HFF-Myc (cell line): Measurements from ENCODE around the gene FZR1.

Source experiments
- DNase-seq: peaks from one replicate; pipeline ENCODE4 v3.0.0-alpha.2; 2011; ENCODE audit warnings: low read depth; ENCODE audit errors: extremely low read depth
- H3K4me3 ChIP-seq: replicated peaks from 2 replicates; pipeline ENCODE4 v1.5.1; 2011; ENCODE audit warnings: low read depth, mild to moderate bottlenecking, control low read depth, low read length
- CTCF ChIP-seq: IDR thresholded peaks from 2 replicates; pipeline ENCODE4 v1.5.1; 2012; ENCODE audit warnings: mild to moderate bottlenecking, low read depth, low read length, control low read depth; ENCODE audit errors: missing control alignments

Gene FZR1

GRCh38 chr19:3533033-3533432 lies 26.9 kb downstream of the FZR1 start:
- no peak for DNase-seq
- no peak overlapping the region for H3K4me3 ChIP-seq
- no peak for TF ChIP-seq CTCF

- no peak for DNase-seq
- TF ChIP-seq CTCF: no peak
Measured at GRCh38 chr19:3533563-3534216, 27.6 kb downstream of the FZR1 start.

GRCh38 chr19:3534375-3535234 lies 28.5 kb downstream of the FZR1 start:
- H3K4me3 ChIP-seq: no peak overlapping the region
- DNase-seq: no peak
- TF ChIP-seq CTCF: no peak

More at GRCh38 chr19:3533563-3534216, 27.6 kb downstream of the FZR1 start:
- no peak overlapping the region for H3K4me3 ChIP-seq

- DNase-seq: no peak
- no peak for TF ChIP-seq CTCF
- H3K4me3 ChIP-seq: no peak overlapping the region
Measured at GRCh38 chr19:3535235-3535535, 29.1 kb downstream of the FZR1 start.

- DNase-seq: no peak
- TF ChIP-seq CTCF: no peak
- H3K4me3 ChIP-seq: no peak overlapping the region
Measured at GRCh38 chr19:3535563-3535965, 29.5 kb downstream of the FZR1 start.

GRCh38 chr19:3535981-3536380 lies 29.9 kb downstream of the FZR1 start:
- TF ChIP-seq CTCF: no peak
- H3K4me3 ChIP-seq: no peak overlapping the region
- DNase-seq: no peak
